ENCODE data around the gene NEK10. TPM values are rescaled to one million over a fixed set of nuclear protein-coding genes. Genes with fewer than 3 reads are reported as not detected.

Gene NEK10
- total RNA-seq, 1 donor from 2014 or later = 3.3 TPM

GRCh38 chr3:27356976-27357375 lies 12.2 kb downstream of the NEK10 start:
- Mint-ChIP-seq H3K4me1 (ENCODE audit: low read depth) (peaks cover 19% of the 10 kb centered on the region), H3K27me3 (no peaks in the 10 kb centered on the region)
- TF ChIP-seq, protein P1, sequence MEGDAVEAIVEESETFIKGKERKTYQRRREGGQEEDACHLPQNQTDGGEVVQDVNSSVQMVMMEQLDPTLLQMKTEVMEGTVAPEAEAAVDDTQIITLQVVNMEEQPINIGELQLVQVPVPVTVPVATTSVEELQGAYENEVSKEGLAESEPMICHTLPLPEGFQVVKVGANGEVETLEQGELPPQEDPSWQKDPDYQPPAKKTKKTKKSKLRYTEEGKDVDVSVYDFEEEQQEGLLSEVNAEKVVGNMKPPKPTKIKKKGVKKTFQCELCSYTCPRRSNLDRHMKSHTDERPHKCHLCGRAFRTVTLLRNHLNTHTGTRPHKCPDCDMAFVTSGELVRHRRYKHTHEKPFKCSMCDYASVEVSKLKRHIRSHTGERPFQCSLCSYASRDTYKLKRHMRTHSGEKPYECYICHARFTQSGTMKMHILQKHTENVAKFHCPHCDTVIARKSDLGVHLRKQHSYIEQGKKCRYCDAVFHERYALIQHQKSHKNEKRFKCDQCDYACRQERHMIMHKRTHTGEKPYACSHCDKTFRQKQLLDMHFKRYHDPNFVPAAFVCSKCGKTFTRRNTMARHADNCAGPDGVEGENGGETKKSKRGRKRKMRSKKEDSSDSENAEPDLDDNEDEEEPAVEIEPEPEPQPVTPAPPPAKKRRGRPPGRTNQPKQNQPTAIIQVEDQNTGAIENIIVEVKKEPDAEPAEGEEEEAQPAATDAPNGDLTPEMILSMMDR (IDR thresholded peaks at IDR 0.05; ENCODE audit: unreplicated experiment) = no peak

DNA sequence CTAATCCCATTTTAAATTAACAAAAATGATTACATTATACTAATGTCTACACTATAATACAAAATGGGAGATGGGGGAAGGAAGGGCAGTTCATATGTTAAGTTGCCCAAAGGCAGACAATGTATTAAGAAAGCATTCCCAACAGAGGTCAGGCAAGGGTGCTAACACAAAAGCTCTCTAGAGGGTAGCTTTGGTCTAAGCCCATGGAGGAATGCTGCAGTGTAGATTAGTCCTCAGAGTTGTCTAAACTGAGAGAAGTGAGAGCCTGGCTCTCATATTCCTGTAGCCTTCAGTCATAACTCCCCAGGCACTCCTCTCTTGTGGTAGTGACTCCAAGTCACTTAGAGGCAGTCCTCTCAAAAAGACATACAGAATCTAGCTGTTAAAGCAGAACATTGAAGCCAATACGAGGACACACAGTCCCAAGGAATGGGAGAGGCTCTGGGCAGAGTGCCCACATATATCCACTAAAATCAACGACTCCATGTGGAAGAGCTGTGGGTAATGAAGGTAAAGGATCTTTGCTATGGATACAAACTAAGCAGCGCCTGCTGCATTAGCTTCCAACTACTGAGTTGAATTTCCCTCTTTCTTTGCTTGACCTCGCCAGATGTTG lies 14.5 kb downstream of the NEK10 start:
- no peaks in the 10 kb centered on the region for H3K9me3 Mint-ChIP-seq (ENCODE audit: low read depth)
- no peaks in the 10 kb centered on the region for H3K36me3 Mint-ChIP-seq (ENCODE audit: insufficient read depth)

More at GRCh38 chr3:27356976-27357375, 12.2 kb downstream of the NEK10 start:
- Mint-ChIP-seq H3K4me3 (ENCODE audit: low read depth) (no peak overlapping the region), H3K36me3 (ENCODE audit: insufficient read depth) (no peaks in the 10 kb centered on the region), H3K9me3 (ENCODE audit: low read depth) (no peaks in the 10 kb centered on the region), H3K27ac (no peak overlapping the region)
- no peak for DNase-seq (ENCODE audit: low spot score, unreplicated experiment)

DNA sequence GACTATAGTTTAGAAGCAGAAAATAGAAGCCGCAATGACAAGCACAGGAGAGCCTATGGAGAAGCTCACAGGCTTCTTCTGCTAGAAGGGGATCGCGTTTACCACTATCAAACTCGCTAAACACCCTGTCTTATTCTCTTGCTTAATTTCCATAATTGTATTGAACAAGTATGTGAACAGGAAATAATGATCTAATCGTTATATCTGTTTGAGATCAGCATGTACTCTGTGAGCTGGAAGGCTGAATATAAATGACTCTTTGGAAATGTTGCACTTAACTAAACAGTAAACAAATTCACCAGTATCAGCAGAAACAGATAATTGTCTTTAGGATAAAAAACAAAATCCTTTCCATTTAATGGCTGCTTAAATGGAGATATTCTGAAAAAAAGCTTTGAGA lies 15.0 kb downstream of the NEK10 start:
- no peaks in the 10 kb centered on the region for H3K9me3 Mint-ChIP-seq (ENCODE audit: low read depth)
- TF ChIP-seq, protein P1 (IDR thresholded peaks at IDR 0.05; ENCODE audit: unreplicated experiment) = no peak
- DNase-seq (ENCODE audit: low spot score, unreplicated experiment) = no peak
- no peaks in the 10 kb centered on the region for H3K36me3 Mint-ChIP-seq (ENCODE audit: insufficient read depth)
- H3K4me3 Mint-ChIP-seq (ENCODE audit: low read depth) = no peak overlapping the region
- peaks cover 12% of the 10 kb centered on the region for H3K4me1 Mint-ChIP-seq (ENCODE audit: low read depth)
- H3K27me3 Mint-ChIP-seq = no peaks in the 10 kb centered on the region
- H3K27ac Mint-ChIP-seq = no peak overlapping the region

More for the DNA sequence above, 14.5 kb downstream of the NEK10 start:
- TF ChIP-seq, protein P1 (IDR thresholded peaks at IDR 0.05; ENCODE audit: unreplicated experiment) = no peak
- Mint-ChIP-seq H3K27ac (no peak overlapping the region), H3K27me3 (no peaks in the 10 kb centered on the region), H3K4me1 (ENCODE audit: low read depth) (peaks cover 12% of the 10 kb centered on the region), H3K4me3 (ENCODE audit: low read depth) (no peak overlapping the region)
- DNase-seq (ENCODE audit: low spot score, unreplicated experiment) = no peak

DNA sequence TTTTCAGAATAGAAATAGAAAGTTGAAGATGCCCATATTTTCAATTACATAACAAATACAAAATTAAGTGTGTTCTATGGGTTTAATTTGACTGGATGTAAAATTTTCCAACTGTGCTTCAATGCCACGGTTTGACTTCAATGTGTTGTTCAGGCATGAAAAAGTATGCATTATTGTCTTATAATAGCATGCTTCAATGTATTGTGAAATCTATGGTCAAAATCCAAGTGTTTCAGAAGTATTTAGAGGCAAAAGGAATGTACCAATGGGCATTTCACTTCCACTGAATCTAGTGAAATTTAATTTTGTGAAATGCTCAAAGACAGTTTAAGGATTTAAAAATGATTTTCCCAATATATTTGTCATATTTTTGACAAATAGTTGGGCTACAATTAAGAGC lies 16.0 kb downstream of the NEK10 start:
- H3K27me3 Mint-ChIP-seq = no peaks in the 10 kb centered on the region
- no peak for DNase-seq (ENCODE audit: low spot score, unreplicated experiment)
- no peaks in the 10 kb centered on the region for H3K36me3 Mint-ChIP-seq (ENCODE audit: insufficient read depth)
- no peaks in the 10 kb centered on the region for H3K9me3 Mint-ChIP-seq (ENCODE audit: low read depth)
- peaks cover 8% of the 10 kb centered on the region for H3K4me1 Mint-ChIP-seq (ENCODE audit: low read depth)
- H3K4me3 Mint-ChIP-seq (ENCODE audit: low read depth) = no peak overlapping the region
- no peak overlapping the region for H3K27ac Mint-ChIP-seq
- TF ChIP-seq, protein P1 (IDR thresholded peaks at IDR 0.05; ENCODE audit: unreplicated experiment) = no peak

DNA sequence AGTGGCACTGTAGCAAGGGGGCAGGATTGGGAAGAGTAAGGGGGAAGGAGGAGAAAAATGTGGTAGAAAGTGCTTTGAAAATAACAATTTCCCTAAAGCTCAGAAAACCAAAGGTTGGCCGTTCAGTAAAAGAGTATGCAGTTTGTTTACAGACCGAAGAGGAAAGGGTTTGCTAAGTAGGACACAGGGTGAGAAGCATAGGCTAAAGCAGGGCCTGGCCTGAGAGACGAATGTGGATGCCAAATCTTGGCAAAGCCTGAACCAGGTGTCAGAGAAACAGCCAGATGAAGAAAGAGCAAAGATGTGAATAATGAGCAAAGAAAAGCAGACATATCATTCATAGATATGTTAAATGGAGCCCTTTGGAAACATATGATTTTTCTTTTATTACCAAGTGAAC lies 17.1 kb downstream of the NEK10 start:
- peak overlapping the region; percentile 0 for H3K27ac Mint-ChIP-seq
- TF ChIP-seq, protein P1 (IDR thresholded peaks at IDR 0.05; ENCODE audit: unreplicated experiment) = no peak
- H3K27me3 Mint-ChIP-seq = no peaks in the 10 kb centered on the region
- H3K4me3 Mint-ChIP-seq (ENCODE audit: low read depth) = no peak overlapping the region
- no peaks in the 10 kb centered on the region for H3K36me3 Mint-ChIP-seq (ENCODE audit: insufficient read depth)
- H3K9me3 Mint-ChIP-seq (ENCODE audit: low read depth) = no peaks in the 10 kb centered on the region
- no peak for DNase-seq (ENCODE audit: low spot score, unreplicated experiment)
- H3K4me1 Mint-ChIP-seq (ENCODE audit: low read depth) = peaks cover 6% of the 10 kb centered on the region

Measured in progenitor cell of endocrine pancreas (in vitro differentiated cells).